ENCODE data around the gene HMGB1. TPM values are rescaled to one million over a fixed set of nuclear protein-coding genes. Genes with fewer than 3 reads are reported as not detected.

The HMGB1 gene
- total RNA-seq, 2 experiments from 2014 or later: 483 to 504 TPM

- no peak overlapping the region for H3K27ac Mint-ChIP-seq
- POLR2A ChIA-PET: no interaction called here
- peaks cover 14% of the 10 kb centered on the region for H3K27me3 Mint-ChIP-seq
- no peak for DNase-seq
- no peaks in the 10 kb centered on the region for H3K36me3 Mint-ChIP-seq
- H3K4me1 Mint-ChIP-seq: peaks cover 9% of the 10 kb centered on the region
- H3K4me3 Mint-ChIP-seq: no peak overlapping the region
- H3K9me3 Mint-ChIP-seq: no peaks in the 10 kb centered on the region
- no peak for ATAC-seq (ENCODE audit: low read depth)
Observed at GRCh38 chr13:30438286-30438685, 27.4 kb downstream of the HMGB1 start.

DNA sequence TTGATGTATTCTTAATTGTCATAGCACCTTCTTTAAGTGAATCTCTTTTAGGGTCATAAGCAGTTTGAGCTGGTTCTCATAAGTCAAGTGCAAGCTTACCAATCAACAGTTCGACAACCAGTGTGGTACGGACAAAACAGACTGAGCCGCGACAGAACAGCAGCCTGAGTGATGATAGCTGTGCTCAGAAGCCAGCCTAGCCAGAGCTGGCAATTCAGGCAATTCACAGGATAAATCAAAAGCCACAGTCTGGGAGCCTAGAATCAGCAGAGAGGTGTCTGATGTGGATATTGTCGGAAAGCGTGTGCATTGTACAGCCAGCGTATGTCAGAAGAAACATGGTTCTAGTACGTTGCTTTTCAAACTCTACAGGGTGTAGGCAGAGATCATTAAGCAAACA, 28.6 kb downstream of the HMGB1 start:
- peaks cover 9% of the 10 kb centered on the region for H3K4me1 Mint-ChIP-seq
- no peak for DNase-seq
- H3K36me3 Mint-ChIP-seq: no peaks in the 10 kb centered on the region
- POLR2A ChIA-PET: no interaction called here
- no peak overlapping the region for H3K27ac Mint-ChIP-seq
- no peak for ATAC-seq (ENCODE audit: low read depth)
- H3K9me3 Mint-ChIP-seq: no peaks in the 10 kb centered on the region
- peaks cover 14% of the 10 kb centered on the region for H3K27me3 Mint-ChIP-seq
- no peak overlapping the region for H3K4me3 Mint-ChIP-seq

- no peak overlapping the region for H3K4me3 Mint-ChIP-seq
Observed at GRCh38 chr13:30435911-30436451, 29.8 kb downstream of the HMGB1 start.

DNA sequence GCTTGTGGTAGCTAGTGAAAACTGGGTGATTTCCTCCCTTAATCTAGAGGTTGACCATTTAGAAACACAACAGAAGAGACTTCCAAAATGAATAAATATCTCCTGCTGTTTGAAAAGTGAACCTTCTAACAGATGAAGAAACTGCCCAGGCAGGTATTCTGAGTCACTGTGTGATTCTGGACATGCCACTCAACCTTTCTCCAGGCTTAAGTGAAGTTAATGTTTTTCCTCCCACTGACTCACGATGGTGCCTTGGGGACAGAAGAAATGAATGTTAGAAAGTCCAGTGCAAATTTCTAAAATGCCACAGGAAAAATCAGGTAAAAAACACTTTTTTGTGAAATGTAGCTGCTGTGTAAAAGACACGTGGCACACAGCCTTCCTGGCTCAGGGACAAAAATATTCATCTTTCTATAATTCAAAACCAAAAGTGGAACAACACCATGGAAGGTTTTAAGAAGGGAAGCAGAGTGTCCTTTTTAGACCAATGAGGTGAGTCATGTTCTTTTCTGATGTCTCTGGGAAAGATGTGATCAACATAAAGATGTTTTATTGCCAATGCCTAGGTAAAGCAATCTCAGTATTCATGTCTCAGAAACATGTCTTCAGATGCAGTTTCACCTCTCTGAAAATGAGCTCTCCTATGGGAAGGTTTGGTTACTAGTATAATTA, 34.3 kb downstream of the HMGB1 start:
- Mint-ChIP-seq H3K9me3 (no peaks in the 10 kb centered on the region), H3K27me3 (peaks cover 12% of the 10 kb centered on the region), H3K4me3 (no peak overlapping the region), H3K36me3 (no peaks in the 10 kb centered on the region), H3K4me1 (peaks cover 23% of the 10 kb centered on the region), H3K27ac (no peak overlapping the region)
- no peak for DNase-seq
- ATAC-seq (ENCODE audit: low read depth): no peak
- POLR2A ChIA-PET: interaction anchor here (1.6 kb wide), 1 partner anchor 9 kb away, joined by 5 read pairs; the partner anchor contains the start of gene UBE2L5

More at GRCh38 chr13:30435911-30436451, 29.8 kb downstream of the HMGB1 start:
- H3K4me1 Mint-ChIP-seq: peaks cover 14% of the 10 kb centered on the region
- H3K27me3 Mint-ChIP-seq: peaks cover 14% of the 10 kb centered on the region
- DNase-seq: no peak
- H3K36me3 Mint-ChIP-seq: no peaks in the 10 kb centered on the region
- no peak for ATAC-seq (ENCODE audit: low read depth)
- no peak overlapping the region for H3K27ac Mint-ChIP-seq
- POLR2A ChIA-PET: no interaction called here
- no peaks in the 10 kb centered on the region for H3K9me3 Mint-ChIP-seq

DNA sequence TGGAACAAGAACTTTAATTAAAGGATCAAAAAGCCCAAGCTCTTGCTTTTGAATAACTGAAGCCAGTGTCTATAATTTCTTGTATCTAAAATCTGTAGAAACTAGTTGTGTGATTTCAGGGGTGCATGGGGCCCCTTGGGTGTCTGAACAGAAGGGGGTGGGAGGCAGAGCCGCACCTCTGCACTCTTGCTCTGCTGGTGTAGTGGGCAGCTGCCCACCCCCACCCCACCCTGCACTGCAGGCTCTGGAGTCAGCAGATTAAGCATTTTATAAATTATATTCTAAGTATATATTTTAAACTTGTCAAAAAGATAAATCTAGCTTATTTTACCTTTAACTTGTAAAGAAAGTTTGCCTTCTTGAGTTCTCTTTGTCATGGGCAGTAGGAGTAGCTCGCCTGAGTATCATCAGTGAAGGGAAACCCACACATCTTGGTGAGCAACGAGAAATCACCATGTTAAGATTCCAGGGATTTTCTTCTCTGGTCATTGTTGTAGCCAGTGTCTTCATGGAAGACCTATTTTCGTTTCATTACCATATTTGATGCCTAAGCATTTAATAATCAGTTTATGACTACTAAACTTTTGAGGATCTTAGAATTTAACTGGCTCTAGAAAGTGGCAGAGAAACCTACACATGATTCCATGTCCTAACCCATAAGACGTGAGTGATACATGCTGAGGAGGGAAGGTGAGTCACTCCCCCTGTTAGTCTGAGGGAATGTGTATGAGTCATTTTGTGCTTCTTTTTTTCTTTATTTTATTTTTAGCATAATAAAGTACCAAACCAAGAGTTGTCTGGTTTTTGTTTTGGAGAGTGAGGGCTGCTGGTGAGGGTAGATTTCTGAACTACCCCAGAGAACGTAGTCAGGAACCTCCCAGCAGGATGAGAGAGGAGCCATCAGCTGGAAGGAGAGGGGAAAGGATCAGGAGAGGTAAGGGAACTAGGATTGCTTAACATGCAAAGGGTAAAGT, 35.7 kb downstream of the HMGB1 start:
- peak overlapping the region; percentile 47 for H3K4me3 Mint-ChIP-seq
- peak; percentile 72 for ATAC-seq (ENCODE audit: low read depth)
- no peak for DNase-seq
- H3K27ac Mint-ChIP-seq: no peak overlapping the region
- POLR2A ChIA-PET: interaction anchor here (1.6 kb wide), 1 partner anchor 8 kb away, joined by 5 read pairs; the partner anchor contains the start of gene UBE2L5
- no peaks in the 10 kb centered on the region for H3K36me3 Mint-ChIP-seq
- H3K27me3 Mint-ChIP-seq: peaks cover 2% of the 10 kb centered on the region
- no peaks in the 10 kb centered on the region for H3K9me3 Mint-ChIP-seq
- peaks cover 23% of the 10 kb centered on the region for H3K4me1 Mint-ChIP-seq

DNA sequence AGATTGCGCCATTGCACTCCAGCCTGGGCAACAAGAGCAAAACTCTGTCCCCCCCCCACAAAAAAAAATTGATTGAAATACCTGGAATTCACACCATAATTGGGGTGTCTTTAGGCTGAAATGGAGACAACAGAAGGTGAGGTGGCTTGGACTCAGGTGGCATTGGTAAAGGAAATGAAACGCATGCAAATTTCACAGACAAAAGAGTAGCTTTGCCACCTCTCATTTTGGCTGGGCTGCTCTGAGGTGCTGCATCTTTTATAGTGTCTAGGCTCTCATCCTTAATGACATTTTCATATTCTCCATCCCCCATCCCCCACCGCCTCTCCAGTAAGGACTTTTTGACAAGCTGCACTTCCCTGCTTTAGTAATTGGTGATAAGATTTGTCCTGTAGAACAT, 36.5 kb downstream of the HMGB1 start:
- POLR2A ChIA-PET: no interaction called here
- no peaks in the 10 kb centered on the region for H3K9me3 Mint-ChIP-seq
- DNase-seq: no peak
- peaks cover 22% of the 10 kb centered on the region for H3K4me1 Mint-ChIP-seq
- no peak overlapping the region for H3K4me3 Mint-ChIP-seq
- ATAC-seq (ENCODE audit: low read depth): no peak
- H3K36me3 Mint-ChIP-seq: no peaks in the 10 kb centered on the region
- H3K27ac Mint-ChIP-seq: no peak overlapping the region
- H3K27me3 Mint-ChIP-seq: peaks cover 2% of the 10 kb centered on the region

DNA sequence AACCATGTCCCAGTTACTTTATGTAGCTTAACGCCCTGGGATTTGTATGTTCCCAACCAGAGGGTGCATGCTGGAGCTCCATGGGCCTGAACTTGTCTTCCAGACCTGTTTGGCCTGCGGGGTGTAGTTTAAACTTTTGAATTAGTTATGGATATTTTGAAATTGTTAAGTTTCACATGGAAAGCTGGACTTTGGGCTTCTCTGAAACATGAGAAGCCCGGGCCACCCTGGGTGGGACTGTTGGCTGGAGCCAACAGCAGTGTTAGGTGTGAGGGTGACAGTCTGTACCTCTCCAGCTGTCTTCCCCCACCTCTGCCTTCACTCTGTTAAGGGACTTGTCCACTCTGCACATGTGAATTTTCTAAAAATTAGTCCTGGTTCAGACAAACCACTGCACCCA, 41.8 kb downstream of the HMGB1 start:
- no peaks in the 10 kb centered on the region for H3K9me3 Mint-ChIP-seq
- POLR2A ChIA-PET: interaction anchor here (0.6 to 1.0 kb wide), 2 partner anchors 30 to 149 kb away, joined by 5 read pairs; no protein-coding TSS in a partner anchor
- H3K4me1 Mint-ChIP-seq: peaks cover 10% of the 10 kb centered on the region
- no peaks in the 10 kb centered on the region for H3K27me3 Mint-ChIP-seq
- no peaks in the 10 kb centered on the region for H3K36me3 Mint-ChIP-seq
- H3K27ac Mint-ChIP-seq: no peak overlapping the region
- H3K4me3 Mint-ChIP-seq: no peak overlapping the region
- ATAC-seq (ENCODE audit: low read depth) (no peak), DNase-seq (no peak)

- DNase-seq: peak; percentile 89
- ATAC-seq (ENCODE audit: low read depth): peak; percentile 91
- Mint-ChIP-seq H3K4me3 (peak within 1 kb of the TSS; percentile 75), H3K4me1 (peaks cover 10% of the 10 kb centered on the region), H3K9me3 (no peaks in the 10 kb centered on the region), H3K36me3 (no peaks in the 10 kb centered on the region), H3K27me3 (no peaks in the 10 kb centered on the region), H3K27ac (peak within 1 kb of the TSS; percentile 32)
- POLR2A ChIA-PET: interaction anchor here (0.8 to 3.0 kb wide), 7 partner anchors 8 to 115 kb away, joined by 3 to 14 read pairs (median 5); partner anchors contain the start of genes HMGB1 and KATNAL1
Observed at GRCh38 chr13:30422054-30422839, 43.5 kb downstream of the HMGB1 start, which contains the start of gene UBE2L5. Gene UBE2L5, plus strand, starts transcription at chr13:30422493. Its CDS starts 5,498 bp downstream, at chr13:30427991.

DNA sequence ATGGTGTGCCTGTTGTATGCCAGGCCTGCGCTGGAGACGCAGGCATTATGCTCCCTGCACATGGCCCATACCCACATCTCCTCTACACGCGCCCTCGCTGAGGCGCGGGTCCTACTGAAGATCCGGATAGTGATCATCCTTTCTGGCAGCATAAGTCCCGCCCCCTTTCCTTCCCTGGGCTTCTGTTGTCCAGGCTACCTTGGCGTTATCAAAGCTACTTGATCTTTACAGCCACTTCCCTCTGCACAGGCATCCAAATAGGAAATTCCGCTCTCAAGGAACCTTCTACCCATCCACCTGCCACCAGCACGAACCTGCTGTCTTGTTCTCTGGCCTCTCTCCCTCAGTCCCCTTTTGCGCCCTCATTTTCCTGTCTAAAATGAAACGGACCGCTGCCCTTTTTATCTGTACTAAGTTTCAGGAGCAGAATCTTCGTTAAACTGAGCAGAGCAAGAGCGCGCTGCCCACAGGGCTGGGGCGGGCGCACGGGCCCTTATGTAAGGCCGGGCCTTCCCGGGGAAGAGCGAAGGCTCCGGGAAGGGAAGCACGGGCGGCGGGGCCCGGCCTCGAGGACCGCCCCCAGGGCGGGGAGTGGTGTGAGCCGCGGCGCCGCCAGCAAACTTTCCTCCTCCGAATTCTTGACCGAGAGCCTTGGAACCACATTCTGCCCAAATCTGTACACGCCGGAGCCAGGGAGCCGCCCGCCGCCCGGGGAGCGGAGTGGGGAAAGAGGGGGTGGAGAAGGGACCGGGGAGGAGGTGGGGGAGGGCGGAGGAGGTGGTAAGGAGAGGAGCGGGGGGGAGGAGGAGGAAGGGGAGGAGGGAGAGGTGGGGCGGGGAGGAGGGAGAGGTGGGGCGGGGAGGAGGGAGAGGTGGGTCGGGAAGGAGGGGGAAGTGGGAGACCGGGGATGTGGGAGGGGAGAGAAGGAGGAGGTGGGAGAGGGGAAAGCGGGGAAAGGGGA, 44.4 kb downstream of the HMGB1 start:
- Mint-ChIP-seq H3K4me3 (peak overlapping the region; percentile 75), H3K36me3 (no peaks in the 10 kb centered on the region), H3K27me3 (no peaks in the 10 kb centered on the region), H3K9me3 (no peaks in the 10 kb centered on the region), H3K4me1 (peaks cover 10% of the 10 kb centered on the region), H3K27ac (peak overlapping the region; percentile 21)
- peak; percentile 65 for DNase-seq
- ATAC-seq (ENCODE audit: low read depth): peak; percentile 36
- POLR2A ChIA-PET: interaction anchor here (0.8 to 3.0 kb wide), 8 partner anchors 9 to 114 kb away, joined by 3 to 14 read pairs (median 5); partner anchors contain the start of genes HMGB1 and KATNAL1

DNA sequence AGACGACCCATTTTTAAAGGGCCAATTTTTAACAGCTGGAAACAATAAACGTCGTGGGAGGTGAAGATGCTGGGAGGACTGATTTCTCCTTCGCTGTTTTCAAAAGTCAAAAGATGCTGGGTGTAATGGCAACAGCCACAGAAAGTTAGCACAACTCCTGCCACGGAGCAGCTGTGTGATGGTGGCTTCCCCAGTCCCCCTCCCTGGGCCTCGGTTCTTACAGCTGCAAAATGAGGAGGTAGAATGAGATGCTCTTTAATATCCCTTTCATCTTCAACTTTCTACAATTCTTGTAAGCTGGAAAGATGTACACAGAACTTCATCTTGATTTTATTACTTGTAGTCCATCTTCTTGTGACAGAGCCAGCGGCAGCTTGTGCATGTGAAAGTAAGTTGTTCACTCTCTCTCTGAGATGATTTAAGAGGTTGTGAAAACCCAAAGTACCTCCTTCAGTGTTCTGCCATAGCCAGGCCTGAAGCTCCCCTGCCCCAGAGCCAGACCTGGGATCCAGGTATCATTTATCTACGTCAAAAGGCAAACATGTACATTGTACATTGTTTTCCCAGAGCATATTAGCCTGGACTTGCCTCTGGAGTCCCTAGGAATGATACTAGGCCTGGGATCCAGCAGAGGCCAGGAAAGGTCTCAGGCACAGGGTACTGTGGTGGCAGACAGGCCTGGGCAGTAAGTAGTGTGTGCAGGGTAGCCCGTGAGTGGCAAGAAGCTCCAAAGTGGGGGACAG, 46.8 kb downstream of the HMGB1 start:
- Mint-ChIP-seq H3K4me3 (no peak overlapping the region), H3K27ac (no peak overlapping the region), H3K4me1 (peaks cover 14% of the 10 kb centered on the region), H3K9me3 (no peaks in the 10 kb centered on the region), H3K36me3 (no peaks in the 10 kb centered on the region), H3K27me3 (no peaks in the 10 kb centered on the region)
- POLR2A ChIA-PET: interaction anchor here (1.1 kb wide), 1 partner anchor 11 kb away, joined by 3 read pairs; no protein-coding TSS in a partner anchor
- DNase-seq: no peak
- ATAC-seq (ENCODE audit: low read depth): no peak

DNA sequence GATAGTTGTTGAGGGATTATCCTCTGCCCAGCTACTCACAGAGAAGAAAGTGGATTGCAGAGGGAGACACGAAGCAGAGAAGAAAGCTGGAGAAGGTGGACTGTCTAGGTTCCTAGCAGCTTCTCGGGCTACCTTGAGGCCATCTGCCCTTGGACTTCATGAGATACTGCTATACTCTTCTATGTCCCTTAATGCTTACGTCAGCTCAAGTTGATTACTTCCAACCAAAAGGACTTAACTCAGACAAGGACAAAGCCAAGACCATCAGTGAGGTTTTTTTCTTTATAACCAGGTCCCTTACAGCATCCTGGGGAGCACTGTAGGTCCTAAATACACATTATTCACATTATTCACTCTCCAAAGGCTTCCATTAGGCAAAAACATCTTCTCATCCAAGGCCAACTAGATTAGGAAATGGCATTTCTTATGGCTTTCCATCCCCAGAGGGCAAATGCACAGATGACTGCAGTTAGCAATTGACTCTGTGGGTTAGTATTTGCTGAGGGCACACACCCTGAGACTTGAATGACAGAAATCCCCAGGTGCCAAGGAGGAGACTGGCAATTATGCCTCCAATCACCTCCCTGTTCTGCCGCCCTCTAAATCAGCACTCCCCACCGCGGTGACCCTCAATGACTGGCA, 47.5 kb downstream of the HMGB1 start:
- POLR2A ChIA-PET: interaction anchor here (1.1 to 1.5 kb wide), 2 partner anchors 10 to 47 kb away, joined by 3 to 4 read pairs; partner anchors contain the start of gene HMGB1

More for the DNA sequence above, 47.5 kb downstream of the HMGB1 start:
- H3K27me3 Mint-ChIP-seq: no peaks in the 10 kb centered on the region
- no peaks in the 10 kb centered on the region for H3K36me3 Mint-ChIP-seq
- no peaks in the 10 kb centered on the region for H3K9me3 Mint-ChIP-seq
- no peak for DNase-seq
- no peak overlapping the region for H3K27ac Mint-ChIP-seq
- H3K4me1 Mint-ChIP-seq: peaks cover 14% of the 10 kb centered on the region
- ATAC-seq (ENCODE audit: low read depth): no peak
- H3K4me3 Mint-ChIP-seq: no peak overlapping the region
